Germinal center (tissue), 1 donor: ENCODE results near the gene DOK3.

Source experiments
- DNase-seq: peaks from one replicate; pipeline ENCODE4 v3.0.0; 2012; ENCODE audit warnings: mixed read lengths, low spot score

The DOK3 gene

GRCh38 chr5:177509381-177509951, at the start of gene DOK3:
TSS of gene DOK3 (minus strand) at chr5:177509826. CDS start at chr5:177509540, 286 bp downstream.
- DNase-seq: peak; percentile 47

- no peak for DNase-seq
Observed at GRCh38 chr5:177557796-177558195, 48.2 kb upstream of the DOK3 start.

GRCh38 chr5:177557041-177557647, 47.5 kb upstream of the DOK3 start:
- no peak for DNase-seq

GRCh38 chr5:177555665-177556064, 46.0 kb upstream of the DOK3 start:
- no peak for DNase-seq

GRCh38 chr5:177555228-177555627, 45.6 kb upstream of the DOK3 start:
- DNase-seq: no peak

GRCh38 chr5:177554474-177555111, 45.0 kb upstream of the DOK3 start, which contains the start of gene FAM193B:
TSS of gene FAM193B (minus strand) at chr5:177554563. CDS start at chr5:177554458, 105 bp downstream.
- peak; percentile 98 for DNase-seq

GRCh38 chr5:177553671-177554429, 44.2 kb upstream of the DOK3 start:
- peak; percentile 60 for DNase-seq

- DNase-seq: no peak
Observed at GRCh38 chr5:177552839-177553455, 43.3 kb upstream of the DOK3 start.

GRCh38 chr5:177550122-177550521, 40.5 kb upstream of the DOK3 start:
- DNase-seq: no peak

- DNase-seq: no peak
Observed at GRCh38 chr5:177548495-177548894, 38.9 kb upstream of the DOK3 start.

GRCh38 chr5:177547736-177548135, 38.1 kb upstream of the DOK3 start:
- no peak for DNase-seq

GRCh38 chr5:177546258-177546741, 36.7 kb upstream of the DOK3 start:
- DNase-seq: no peak

- no peak for DNase-seq
Observed at GRCh38 chr5:177545487-177546257, 36.0 kb upstream of the DOK3 start.

- no peak for DNase-seq
Observed at GRCh38 chr5:177542816-177543465, 33.3 kb upstream of the DOK3 start.

- no peak for DNase-seq
Observed at GRCh38 chr5:177540438-177540837, 30.8 kb upstream of the DOK3 start.

- DNase-seq: no peak
Observed at GRCh38 chr5:177539411-177539810, 29.8 kb upstream of the DOK3 start.

GRCh38 chr5:177538876-177539275, 29.2 kb upstream of the DOK3 start:
- no peak for DNase-seq

GRCh38 chr5:177537389-177538361, 28.0 kb upstream of the DOK3 start:
- no peak for DNase-seq

GRCh38 chr5:177536386-177536785, 26.8 kb upstream of the DOK3 start:
- DNase-seq: no peak

- DNase-seq: no peak
Observed at GRCh38 chr5:177535125-177535524, 25.5 kb upstream of the DOK3 start.
